ENCODE measurements around the gene CLSTN2. TPM values are rescaled to one million over a fixed set of nuclear protein-coding genes. Genes with fewer than 3 reads are reported as not detected.

Gene CLSTN2
- total RNA-seq, 1 experiment from 2014 or later: 0.02 TPM

DNA sequence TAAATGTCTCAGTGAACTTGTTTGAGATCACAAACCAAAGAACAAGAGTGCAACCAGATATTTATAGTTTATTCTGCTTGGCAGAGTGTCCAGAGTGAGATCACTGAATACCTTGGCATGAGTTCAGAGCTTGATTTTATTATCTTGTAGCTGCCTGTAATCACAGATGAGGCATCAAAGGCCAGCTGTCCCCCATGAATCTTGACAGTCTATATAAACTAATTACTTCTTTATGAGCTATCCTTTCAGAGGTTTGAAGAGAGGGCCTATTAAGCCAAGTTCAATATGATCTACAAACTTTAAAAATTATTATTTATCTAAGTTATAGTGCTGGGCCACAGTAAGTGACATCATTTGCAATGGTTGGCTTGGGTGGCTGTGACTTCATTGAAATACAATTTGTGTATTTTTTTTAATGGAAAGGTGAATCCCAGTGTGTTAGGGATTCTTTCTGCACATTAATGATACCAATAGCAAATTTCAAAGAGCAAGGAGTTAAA is 251.5 kb downstream of the CLSTN2 start:
- POLR2A ChIA-PET: no interaction called here
- RAD21 ChIA-PET (ENCODE audit: low non-redundant PET in 1 of 2, low total read pairs in 2 of 2, uncharacterized antibody in 2 of 2, unreplicated experiment in 2 of 2): no interaction called here
- no peaks in the 10 kb centered on the region for H3K79me2 ChIP-seq (ENCODE audit: insufficient read depth, low read length)
- intact Hi-C loops (cut with micrococcal nuclease): no loop called here
- peaks cover 8% of the 10 kb centered on the region; the same call in 1 of the 2 replicates for H3K27me3 ChIP-seq (ENCODE audit: insufficient read depth, low read length)
- no peak overlapping the region for H3K9ac ChIP-seq (ENCODE audit: low read length)
- no peaks in the 10 kb centered on the region for H3K9me3 ChIP-seq (ENCODE audit: control insufficient read depth in 1 of 2, insufficient read depth in 1 of 2, low read depth in 1 of 2, low read length in 2 of 2)
- no peak for ATAC-seq
- H3K4me3 ChIP-seq (replicated peaks in 1 of 2; ENCODE audit: low read depth in 1 of 2, low read length in 2 of 2): no peak overlapping the region
- no peak for TF ChIP-seq CBX3 (IDR thresholded peaks at IDR 0.05; ENCODE audit: low read depth)
- no peak for TF ChIP-seq EGR1 (IDR thresholded peaks at IDR 0.05; ENCODE audit: low read depth)
- H4K20me1 ChIP-seq (ENCODE audit: insufficient read depth): no peaks in the 10 kb centered on the region
- CTCF ChIA-PET: no interaction called here
- H3K36me3 ChIP-seq (ENCODE audit: control insufficient read depth in 1 of 2, insufficient read depth in 2 of 2, low read length in 2 of 2): no peaks in the 10 kb centered on the region
- BruUV-seq (replicated peaks): no TSS peak
- H3K27ac ChIP-seq (ENCODE audit: low read depth, low read length): no peak overlapping the region
- no peaks in the 10 kb centered on the region for H3K9me2 ChIP-seq (ENCODE audit: insufficient read depth)
- H2AFZ ChIP-seq (ENCODE audit: low read depth, low read length, poor library complexity, severe bottlenecking): no peak overlapping the region
- no peak overlapping the region for H3K4me2 ChIP-seq (ENCODE audit: low read length)
- DNase-seq (ENCODE audit: low read depth, low spot score): no peak
- H3K4me1 ChIP-seq (ENCODE audit: control insufficient read depth in 1 of 2, insufficient read depth in 2 of 2, low read length in 2 of 2): no peaks in the 10 kb centered on the region

DNA sequence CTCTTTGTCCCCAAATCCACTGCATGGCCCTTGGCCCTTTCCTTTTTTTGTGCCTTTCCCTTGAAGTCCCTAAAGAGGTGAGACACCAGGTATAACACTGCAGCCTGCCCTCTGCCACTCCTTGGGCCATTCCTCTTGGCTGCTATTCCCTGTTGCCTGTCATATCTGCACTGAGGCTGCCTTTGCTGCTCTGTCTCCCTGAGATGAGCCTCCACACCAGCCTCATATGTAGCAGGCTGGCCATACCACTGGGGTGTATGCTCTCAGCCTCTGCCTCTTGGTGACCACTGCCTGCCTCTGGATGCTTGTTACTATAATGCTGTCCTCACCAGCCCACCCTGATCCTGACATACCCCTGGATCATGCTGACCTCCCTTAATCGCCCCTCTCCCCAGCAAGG is 252.0 kb downstream of the CLSTN2 start:
- Histone ChIP-seq H3K9me3 (ENCODE audit: control insufficient read depth in 1 of 2, insufficient read depth in 1 of 2, low read depth in 1 of 2, low read length in 2 of 2) (no peaks in the 10 kb centered on the region), H3K9ac (ENCODE audit: low read length) (no peak overlapping the region), H3K27ac (ENCODE audit: low read depth, low read length) (no peak overlapping the region), H3K4me3 (replicated peaks in 1 of 2; ENCODE audit: low read depth in 1 of 2, low read length in 2 of 2) (no peak overlapping the region), H3K9me2 (ENCODE audit: insufficient read depth) (no peaks in the 10 kb centered on the region), H2AFZ (ENCODE audit: low read depth, low read length, poor library complexity, severe bottlenecking) (no peak overlapping the region), H3K27me3 (ENCODE audit: insufficient read depth, low read length) (peaks cover 8% of the 10 kb centered on the region), H3K79me2 (ENCODE audit: insufficient read depth, low read length) (no peaks in the 10 kb centered on the region), H3K36me3 (ENCODE audit: control insufficient read depth in 1 of 2, insufficient read depth in 2 of 2, low read length in 2 of 2) (no peaks in the 10 kb centered on the region), H3K4me2 (ENCODE audit: low read length) (no peak overlapping the region), H3K4me1 (ENCODE audit: control insufficient read depth in 1 of 2, insufficient read depth in 2 of 2, low read length in 2 of 2) (no peaks in the 10 kb centered on the region), H4K20me1 (ENCODE audit: insufficient read depth) (no peaks in the 10 kb centered on the region)
- no TSS peak for BruUV-seq (replicated peaks)
- ChIA-PET RAD21 (ENCODE audit: low non-redundant PET in 1 of 2, low total read pairs in 2 of 2, uncharacterized antibody in 2 of 2, unreplicated experiment in 2 of 2) (no interaction called here), CTCF (no interaction called here), POLR2A (no interaction called here)
- no peak for ATAC-seq
- no peak for DNase-seq (ENCODE audit: low read depth, low spot score)
- intact Hi-C loops (cut with micrococcal nuclease): no loop called here
- TF ChIP-seq RAD21 (IDR thresholded peaks at IDR 0.05; ENCODE audit: low read depth) (no peak), ZNF274 (IDR thresholded peaks at IDR 0.05; ENCODE audit: low read depth, low read length) (no peak), YY1 (IDR thresholded peaks at IDR 0.05; ENCODE audit: extremely low read depth, insufficient replicate concordance, low read depth, low read length) (no peak), CBX3 (IDR thresholded peaks at IDR 0.05; ENCODE audit: low read depth) (no peak)
- TF ChIP-seq, protein P1, sequence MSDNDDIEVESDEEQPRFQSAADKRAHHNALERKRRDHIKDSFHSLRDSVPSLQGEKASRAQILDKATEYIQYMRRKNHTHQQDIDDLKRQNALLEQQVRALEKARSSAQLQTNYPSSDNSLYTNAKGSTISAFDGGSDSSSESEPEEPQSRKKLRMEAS (IDR thresholded peaks at IDR 0.05): no peak
- TF ChIP-seq, protein P2, sequence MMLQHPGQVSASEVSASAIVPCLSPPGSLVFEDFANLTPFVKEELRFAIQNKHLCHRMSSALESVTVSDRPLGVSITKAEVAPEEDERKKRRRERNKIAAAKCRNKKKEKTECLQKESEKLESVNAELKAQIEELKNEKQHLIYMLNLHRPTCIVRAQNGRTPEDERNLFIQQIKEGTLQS (IDR thresholded peaks at IDR 0.05): no peak
- TF ChIP-seq, protein P3, sequence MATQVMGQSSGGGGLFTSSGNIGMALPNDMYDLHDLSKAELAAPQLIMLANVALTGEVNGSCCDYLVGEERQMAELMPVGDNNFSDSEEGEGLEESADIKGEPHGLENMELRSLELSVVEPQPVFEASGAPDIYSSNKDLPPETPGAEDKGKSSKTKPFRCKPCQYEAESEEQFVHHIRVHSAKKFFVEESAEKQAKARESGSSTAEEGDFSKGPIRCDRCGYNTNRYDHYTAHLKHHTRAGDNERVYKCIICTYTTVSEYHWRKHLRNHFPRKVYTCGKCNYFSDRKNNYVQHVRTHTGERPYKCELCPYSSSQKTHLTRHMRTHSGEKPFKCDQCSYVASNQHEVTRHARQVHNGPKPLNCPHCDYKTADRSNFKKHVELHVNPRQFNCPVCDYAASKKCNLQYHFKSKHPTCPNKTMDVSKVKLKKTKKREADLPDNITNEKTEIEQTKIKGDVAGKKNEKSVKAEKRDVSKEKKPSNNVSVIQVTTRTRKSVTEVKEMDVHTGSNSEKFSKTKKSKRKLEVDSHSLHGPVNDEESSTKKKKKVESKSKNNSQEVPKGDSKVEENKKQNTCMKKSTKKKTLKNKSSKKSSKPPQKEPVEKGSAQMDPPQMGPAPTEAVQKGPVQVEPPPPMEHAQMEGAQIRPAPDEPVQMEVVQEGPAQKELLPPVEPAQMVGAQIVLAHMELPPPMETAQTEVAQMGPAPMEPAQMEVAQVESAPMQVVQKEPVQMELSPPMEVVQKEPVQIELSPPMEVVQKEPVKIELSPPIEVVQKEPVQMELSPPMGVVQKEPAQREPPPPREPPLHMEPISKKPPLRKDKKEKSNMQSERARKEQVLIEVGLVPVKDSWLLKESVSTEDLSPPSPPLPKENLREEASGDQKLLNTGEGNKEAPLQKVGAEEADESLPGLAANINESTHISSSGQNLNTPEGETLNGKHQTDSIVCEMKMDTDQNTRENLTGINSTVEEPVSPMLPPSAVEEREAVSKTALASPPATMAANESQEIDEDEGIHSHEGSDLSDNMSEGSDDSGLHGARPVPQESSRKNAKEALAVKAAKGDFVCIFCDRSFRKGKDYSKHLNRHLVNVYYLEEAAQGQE (IDR thresholded peaks at IDR 0.05; ENCODE audit: low read depth): no peak

Measured in HCT116 (cell line).